ENCODE measurements around the gene FLT3. TPM values are rescaled to one million over a fixed set of nuclear protein-coding genes. Genes with fewer than 3 reads are reported as not detected.
"Not testable (repeated sequence)": the region's sequence is repeated elsewhere in the genome, so short reads cannot be mapped to it uniquely, and the experiment has no call there.

The FLT3 gene
- total RNA-seq (1 to 10 TPM in 1 of 2 donors, under 1 TPM in 1; 0.90 to 1.9 TPM), polyA plus RNA-seq (ENCODE audit: insufficient read length in 6 of 6) (under 1 TPM; 0.21 to 0.56 (median 0.42) TPM)
- long read RNA-seq, donor 1, result 0 reads
- long read RNA-seq, donor 2, result 0 reads
- long read RNA-seq, donor 3, result 0 reads
- long read RNA-seq, donor 4, result 0 reads
- long read RNA-seq, donor 5, result 0 reads
- long read RNA-seq, donor 6, result 0 reads
- long read RNA-seq, donor 7, result 0 reads
- long read RNA-seq, donor 8, result 0 reads
- long read RNA-seq, donor 9, result 0 reads
- long read RNA-seq, donor 10, result 0 reads
- long read RNA-seq, donor 11, partial matches to known transcripts, result 0 of 1 reads
- long read RNA-seq, donor 11, other reads (novel, unspliced or antisense), result 0 of 1 reads
- long read RNA-seq, donor 12, result 0 reads

- Histone ChIP-seq H3K4me3 (peak within 1 kb of the TSS; percentile 19 to 44), H3K9me3 (no peaks in the 10 kb centered on the region), H3K4me1 (peaks cover 0 to 26% of the 10 kb centered on the region in 2 donors), H3K27me3 (peaks cover 54 to 83% of the 10 kb centered on the region in 2 donors), H3K36me3 (no peaks in the 10 kb centered on the region), H3K27ac (no peak within 1 kb of the TSS)
- TF ChIP-seq CTCF (IDR thresholded peaks at IDR 0.05), result no peak
- intact Hi-C loops (cut with DNase I), result no loop called here
- DNase-seq (peak in 3 of 4 donors; percentile 37 to 84 (median 75)), ATAC-seq (peak; percentile 86)
Measured at GRCh38 chr13:28100150-28101121, at the start of gene FLT3. TSS of gene FLT3 (minus strand) at chr13:28100576. CDS start at chr13:28100510, 66 bp downstream.

GRCh38 chr13:28147495-28147894 lies 47.1 kb upstream of the FLT3 start:
- Histone ChIP-seq H3K4me1 (peaks cover 0 to 16% of the 10 kb centered on the region in 2 donors), H3K36me3 (no peaks in the 10 kb centered on the region), H3K27me3 (no peaks in the 10 kb centered on the region), H3K9me3 (no peaks in the 10 kb centered on the region), H3K4me3 (no peak overlapping the region), H3K27ac (no peak overlapping the region)
- no peak for DNase-seq
- peak; percentile 41 for ATAC-seq
- no peak for TF ChIP-seq CTCF (IDR thresholded peaks at IDR 0.05)
- intact Hi-C loops (cut with DNase I), result no loop called here

- no peak overlapping the region for H3K4me3 ChIP-seq
- peaks cover 5 to 35% of the 10 kb centered on the region in 2 donors for H3K4me1 ChIP-seq
- H3K27me3 ChIP-seq, result no peaks in the 10 kb centered on the region
- TF ChIP-seq CTCF (IDR thresholded peaks at IDR 0.05), result no peak
- no peak overlapping the region for H3K27ac ChIP-seq
- no peaks in the 10 kb centered on the region for H3K9me3 ChIP-seq
- DNase-seq (no peak), ATAC-seq (no peak)
- intact Hi-C loops (cut with DNase I), result no loop called here
- H3K36me3 ChIP-seq, result no peaks in the 10 kb centered on the region
Measured at GRCh38 chr13:28145049-28145448, 44.7 kb upstream of the FLT3 start.

GRCh38 chr13:28141542-28141941 lies 41.2 kb upstream of the FLT3 start:
- H3K9me3 ChIP-seq; H3K27me3 ChIP-seq; DNase-seq; intact Hi-C loops (cut with DNase I); H3K4me3 ChIP-seq; H3K27ac ChIP-seq; H3K36me3 ChIP-seq; ATAC-seq: not testable (repeated sequence)
- H3K4me1 ChIP-seq, result peaks cover 14 to 41% of the 10 kb centered on the region in 2 donors

- Histone ChIP-seq H3K27me3 (no peaks in the 10 kb centered on the region), H3K9me3 (no peaks in the 10 kb centered on the region), H3K4me3 (peak overlapping the region in 1 of 2 donors; percentile 95), H3K4me1 (peaks cover 14 to 42% of the 10 kb centered on the region in 2 donors), H3K36me3 (no peaks in the 10 kb centered on the region), H3K27ac (peak overlapping the region in 1 of 2 donors; percentile 97)
- DNase-seq (no peak), ATAC-seq (no peak)
- TF ChIP-seq CTCF (IDR thresholded peaks at IDR 0.05), result no peak
- intact Hi-C loops (cut with DNase I), result no loop called here
Measured at GRCh38 chr13:28140433-28141125, 40.2 kb upstream of the FLT3 start.
